GM12875 (cell line): ENCODE measurements around the gene SFMBT2.

Source experiments
- H3K4me3 ChIP-seq: one replicate; pipeline ENCODE4 v1.5.1; 2011; ENCODE audit warnings: low read depth, low read length, control low read depth
- CTCF ChIP-seq: IDR thresholded peaks from 2 replicates; pipeline ENCODE4 v1.5.1; 2011; ENCODE audit warnings: low read depth, mild to moderate bottlenecking, control low read depth, inconsistent platforms, low read length, moderate library complexity, borderline replicate concordance; ENCODE audit not compliant: insufficient read depth

Gene SFMBT2

DNA sequence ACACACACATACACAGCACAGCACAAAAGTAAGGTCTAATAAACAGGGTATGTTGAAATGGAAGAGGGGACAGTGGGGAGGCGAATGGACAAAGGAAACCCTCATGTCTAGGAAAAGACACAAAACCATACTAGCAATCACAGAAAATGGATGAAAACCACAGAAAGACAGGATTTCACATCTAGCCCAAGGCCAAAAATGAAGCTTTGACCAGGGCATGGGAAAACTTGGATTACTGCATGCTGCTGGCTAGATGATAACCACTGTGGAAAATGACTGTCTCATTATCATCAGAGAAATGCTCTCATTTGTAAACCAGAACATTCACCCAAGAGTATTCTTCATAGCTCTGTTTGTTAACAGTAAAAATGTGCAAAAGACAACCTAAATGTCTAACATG lies 88.2 kb downstream of the SFMBT2 start:
- no peak overlapping the region for H3K4me3 ChIP-seq
- TF ChIP-seq CTCF, result no peak

DNA sequence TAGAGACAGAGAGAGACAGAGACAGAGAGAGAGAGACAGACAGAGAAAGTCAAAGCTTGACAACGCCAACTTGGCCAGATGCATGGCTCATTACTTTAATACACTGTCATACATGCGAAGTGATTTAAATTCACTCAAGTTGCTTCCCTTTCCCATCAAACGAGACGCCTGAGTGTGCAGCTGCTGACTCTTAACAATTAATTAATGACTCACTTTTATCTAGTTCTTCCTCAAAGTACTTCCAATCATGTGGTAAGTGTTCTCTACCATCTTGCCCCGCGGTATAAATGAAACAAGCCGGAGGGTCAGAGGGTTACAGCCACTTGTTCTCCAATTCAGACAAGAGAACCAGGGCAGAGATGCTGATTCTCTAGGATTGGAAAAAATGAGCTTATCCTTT lies 90.8 kb downstream of the SFMBT2 start:
- no peak for TF ChIP-seq CTCF
- no peak overlapping the region for H3K4me3 ChIP-seq

DNA sequence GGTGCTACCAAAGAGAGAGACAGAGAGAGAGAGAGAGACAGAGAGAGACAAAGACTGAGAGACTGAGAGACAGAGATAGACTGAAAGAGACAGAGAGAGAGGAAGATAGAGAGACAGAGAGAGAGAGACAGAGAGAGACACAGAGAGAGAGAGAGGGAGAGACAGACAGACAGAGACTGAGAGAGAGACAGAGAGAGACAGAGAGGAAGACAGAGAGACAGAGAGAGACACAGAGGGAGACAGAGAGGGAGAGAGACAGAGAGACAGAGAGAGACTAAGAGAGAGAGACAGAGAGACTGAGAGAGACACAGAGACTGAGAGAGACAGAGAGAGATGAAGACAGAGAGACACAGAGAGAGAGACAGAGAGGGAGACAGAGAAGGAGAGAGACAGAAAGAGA lies 91.2 kb downstream of the SFMBT2 start:
- no peak for TF ChIP-seq CTCF
- no peak overlapping the region for H3K4me3 ChIP-seq

GRCh38 chr10:7318836-7319235 lies 92.0 kb downstream of the SFMBT2 start:
- no peak overlapping the region for H3K4me3 ChIP-seq
- TF ChIP-seq CTCF, result no peak

- H3K4me3 ChIP-seq, result no peak overlapping the region
- TF ChIP-seq CTCF, result no peak
Measured at GRCh38 chr10:7317786-7318446, 92.9 kb downstream of the SFMBT2 start.

DNA sequence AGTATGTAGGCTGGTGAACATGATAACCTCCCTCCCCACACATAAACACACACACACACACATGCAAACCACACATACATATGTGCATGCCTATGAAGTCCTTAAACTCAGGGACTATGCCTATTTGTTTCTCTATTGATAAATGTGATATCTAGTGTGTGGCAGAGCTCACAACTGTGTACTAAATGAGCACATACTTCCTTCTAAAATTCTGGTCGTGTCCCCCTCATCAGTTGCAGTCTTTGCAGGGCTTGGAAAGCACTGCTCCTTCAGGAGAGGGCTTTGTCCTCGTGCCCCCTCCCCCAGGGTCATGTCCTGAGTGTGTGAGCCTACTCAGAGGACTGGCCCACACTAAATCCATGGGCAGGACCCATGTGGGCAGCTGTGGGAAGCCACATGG lies 94.0 kb downstream of the SFMBT2 start:
- no peak overlapping the region for H3K4me3 ChIP-seq
- TF ChIP-seq CTCF, result no peak

DNA sequence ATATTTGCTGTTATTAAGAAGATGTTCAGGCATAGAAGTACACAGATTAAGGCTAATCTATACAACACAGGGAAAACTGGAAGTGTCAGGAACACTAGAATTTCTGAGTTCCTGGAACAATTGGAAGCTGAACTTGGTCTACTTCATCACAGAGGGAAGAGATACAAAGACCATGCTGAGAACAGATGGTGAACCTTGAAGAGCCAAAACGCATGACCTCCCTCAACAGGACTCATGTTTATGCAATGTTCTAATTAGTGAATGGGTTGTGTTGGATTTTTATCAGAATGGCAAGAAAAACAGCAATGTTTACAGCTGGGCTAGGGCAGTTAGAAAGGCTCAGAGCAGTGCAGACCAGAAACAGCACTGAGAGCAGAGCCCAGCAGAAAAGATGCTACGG lies 94.9 kb downstream of the SFMBT2 start:
- no peak for TF ChIP-seq CTCF
- no peak overlapping the region for H3K4me3 ChIP-seq
